SK-N-SH (cell line): ENCODE data around the gene CFTR. TPM values are rescaled to one million over a fixed set of nuclear protein-coding genes. Genes with fewer than 3 reads are reported as not detected.

ENCODE experiments used
- CTCF ChIA-PET: fragments of 300-600, 350-600 bp; formaldehyde crosslinking; extraction: SDS; loops from one replicate; lab custom pipeline; 2021; lab: Yijun Ruan, JAX
- POLR2A ChIA-PET: fragments of 350-600 bp; sonication (Branson Sonifier 250); formaldehyde crosslinking; extraction: SDS; loops from one replicate; lab custom pipeline; 2020; ENCODE audit warnings: antibody characterized with exemption, inconsistent platforms; lab: Yijun Ruan, JAX
- DNase-seq: peaks from one replicate; pipeline ENCODE4 v3.0.0; 2012
- H2AFZ ChIP-seq: fragments of 200-600 bp; sonication (generic); 2 replicates; pipeline ENCODE4 v1.8.1; 2016; ENCODE audit warnings: antibody characterized with exemption, mild to moderate bottlenecking, low read depth
- H3F3A ChIP-seq: fragments of 200-600 bp; sonication (generic); replicated peaks from 2 replicates; pipeline ENCODE3; 2016; ENCODE audit warnings: antibody characterized with exemption, mild to moderate bottlenecking; ENCODE audit not compliant: insufficient read depth
- H3K27ac ChIP-seq, 2 experiments: fragments of 200-500 bp in 1 of 2; fragments of 200-600 bp in 1 of 2; sonication (Bioruptor generic) in 1 of 2; sonication (generic), shearing (Covaris generic) in 1 of 2; 2 replicates each; pipeline versions ENCODE4 v1.5.1 to v1.6.1; 2014 to 2016; ENCODE audit warnings: low read depth in 2 of 2, inconsistent platforms in 1 of 2, low read length in 1 of 2, mild to moderate bottlenecking in 1 of 2, mixed read lengths in 1 of 2
- H3K27me3 ChIP-seq: fragments of 200-600 bp; sonication (generic), shearing (Covaris generic); 2 replicates; pipeline ENCODE4 v1.6.1; 2016; ENCODE audit warnings: mixed run types; ENCODE audit not compliant: insufficient read depth
- H3K36me3 ChIP-seq, 2 experiments: fragments of 200-500 bp in 1 of 2; fragments of 200-600 bp in 1 of 2; sonication (Bioruptor generic) in 1 of 2; sonication (generic) in 1 of 2; replicated peaks in 1 of 2; 2 replicates each; pipeline versions ENCODE3 to v1.5.1; 2014 to 2016; ENCODE audit warnings: low read length in 1 of 2, mild to moderate bottlenecking in 1 of 2; ENCODE audit not compliant: insufficient read depth in 2 of 2, control insufficient read depth in 1 of 2
- H3K4me1 ChIP-seq, 2 experiments: fragments of 200-500 bp in 1 of 2; fragments of 200-600 bp in 1 of 2; sonication (Bioruptor generic) in 1 of 2; sonication (generic), shearing (Covaris generic) in 1 of 2; 2 replicates each; pipeline versions ENCODE4 v1.5.1 to v1.6.1; 2014 to 2016; ENCODE audit warnings: low read depth in 1 of 2, low read length in 1 of 2, mixed run types in 1 of 2; ENCODE audit not compliant: insufficient read depth in 2 of 2, control insufficient read depth in 1 of 2
- H3K4me2 ChIP-seq: fragments of 200-600 bp; sonication (generic), shearing (Covaris generic); 2 replicates; pipeline ENCODE4 v1.6.1; 2017; ENCODE audit warnings: mixed run types
- H3K4me3 ChIP-seq, 2 experiments: fragments of 200-500 bp in 1 of 2; fragments of 200-600 bp in 1 of 2; sonication (Bioruptor generic) in 1 of 2; sonication (generic), shearing (Covaris generic) in 1 of 2; 2 replicates each; pipeline versions ENCODE4 v1.5.1 to v1.8.1; 2014 to 2016; ENCODE audit warnings: low read depth in 2 of 2, inconsistent platforms in 1 of 2, low read length in 1 of 2, mild to moderate bottlenecking in 1 of 2, mixed read lengths in 1 of 2, moderate library complexity in 1 of 2
- H3K79me2 ChIP-seq: fragments of 200-600 bp; sonication (generic); 2 replicates; pipeline ENCODE4 v1.8.1; 2017; ENCODE audit warnings: mild to moderate bottlenecking; ENCODE audit not compliant: insufficient read depth
- H3K9ac ChIP-seq: fragments of 200-600 bp; sonication (generic); 2 replicates; pipeline ENCODE4 v1.6.1; 2017; ENCODE audit warnings: mixed run types
- H3K9me2 ChIP-seq: fragments of 200-600 bp; sonication (generic); 2 replicates; pipeline ENCODE4 v1.6.1; 2017; ENCODE audit warnings: mixed run types
- H3K9me3 ChIP-seq: fragments of 200-600 bp; sonication (generic); 2 replicates; pipeline ENCODE4 v1.6.1; 2017; ENCODE audit warnings: mixed run types, mild to moderate bottlenecking, moderate library complexity
- H4K20me1 ChIP-seq: fragments of 200-600 bp; sonication (generic); 2 replicates; pipeline ENCODE4 v1.6.1; 2017; ENCODE audit warnings: mild to moderate bottlenecking, mixed run types; ENCODE audit not compliant: insufficient read depth
- GATA2 ChIP-seq: sonication (generic); formaldehyde crosslinking; IDR thresholded peaks from 2 replicates; pipeline ENCODE4 v1.5.0; 2020; ENCODE audit warnings: mild to moderate bottlenecking, missing genetic modification reagents
- MEF2A ChIP-seq: IDR thresholded peaks from 2 replicates; pipeline ENCODE4 v1.4.0; 2012; ENCODE audit warnings: low read depth, borderline replicate concordance
- RCOR1 ChIP-seq: fragments of 150-350 bp; IDR thresholded peaks from 2 replicates; pipeline ENCODE4 v1.6.1; 2017; ENCODE audit warnings: antibody characterized with exemption, low read length
- RFX5 ChIP-seq: IDR thresholded peaks from 2 replicates; pipeline ENCODE4 v1.6.1; 2012; ENCODE audit warnings: mild to moderate bottlenecking, improper control_type of control experiment, low read length
- SIN3A ChIP-seq: IDR thresholded peaks from 2 replicates; pipeline ENCODE4 v1.6.1; 2012; ENCODE audit warnings: low read depth, mild to moderate bottlenecking, low read length, moderate library complexity, borderline replicate concordance
- TEAD4 ChIP-seq: IDR thresholded peaks from 2 replicates; pipeline ENCODE4 v1.4.0; 2012; ENCODE audit warnings: mild to moderate bottlenecking, borderline replicate concordance; ENCODE audit not compliant: insufficient read depth
- WGBS: methylation state at CpG from one replicate; pipeline ENCODE4 v1.1.6; 2017; ENCODE audit warnings: low lambda C conversion rate; 5-methylcytosine and 5-hydroxymethylcytosine counted together
- polyA plus RNA-seq, 3 experiments: library from polyadenylated mRNA; depleted of rRNA; stranded (reverse); fragments of >200 nt; gene quantifications; 2 replicates each; pipeline ENCODE4 v1.2.3, GENCODE V29; 2012
- TF ChIP-seq, protein P1 (sequence below): IDR thresholded peaks from 2 replicates; pipeline ENCODE4 v1.4.0; 2012; ENCODE audit warnings: low read depth, borderline replicate concordance
- TF ChIP-seq, protein P2 (sequence below): fragments of 200-600 bp; sonication (generic); IDR thresholded peaks from 2 replicates; pipeline ENCODE4 v1.6.1; 2017; ENCODE audit warnings: antibody characterized with exemption, mild to moderate bottlenecking, moderate library complexity
- TF ChIP-seq, protein P3 (sequence below): fragments of 150-350 bp; IDR thresholded peaks from 2 replicates; pipeline ENCODE4 v1.6.1; 2016; ENCODE audit warnings: mild to moderate bottlenecking, low read depth, low read length
- TF ChIP-seq, protein P4 (sequence below): IDR thresholded peaks from 2 replicates; pipeline ENCODE4 v1.4.0; 2012; ENCODE audit warnings: low read depth, borderline replicate concordance
- TF ChIP-seq, protein P5 (sequence below): IDR thresholded peaks from 2 replicates; pipeline ENCODE4 v1.6.1; 2012; ENCODE audit warnings: mild to moderate bottlenecking, low read depth, low read length, moderate library complexity

The CFTR gene
- polyA plus RNA-seq, 1 of the 3 experiments (the other 2 are of a cell fraction) = not detected

DNA sequence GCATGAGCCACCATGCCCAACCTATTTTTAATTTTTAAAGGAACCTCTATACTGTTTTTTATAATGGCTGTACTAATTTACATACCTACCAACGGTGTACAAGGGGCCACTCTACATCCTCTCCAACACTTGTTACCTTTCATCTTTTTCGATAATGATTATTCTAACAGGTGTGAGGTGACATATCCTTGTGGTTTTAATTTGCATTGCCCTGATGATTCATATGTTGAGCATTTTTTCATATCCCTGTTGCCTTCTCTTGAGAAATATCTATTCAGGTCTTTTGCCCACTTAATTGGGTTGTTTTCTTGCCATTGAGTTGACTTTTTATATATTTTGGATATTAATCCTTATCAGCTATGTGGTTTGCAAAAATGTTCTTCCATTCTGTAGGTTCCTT lies 226.4 kb downstream of the CFTR start:
- Histone ChIP-seq H3K4me3 (no peak overlapping the region), H3F3A (no peaks in the 10 kb centered on the region), H3K4me2 (no peak overlapping the region), H3K9ac (no peak overlapping the region), H3K9me3 (no peaks in the 10 kb centered on the region), H3K9me2 (no peaks in the 10 kb centered on the region), H2AFZ (no peak overlapping the region), H3K27me3 (no peaks in the 10 kb centered on the region), H3K79me2 (no peaks in the 10 kb centered on the region), H3K27ac (no peak overlapping the region), H3K36me3 (no peaks in the 10 kb centered on the region), H4K20me1 (no peaks in the 10 kb centered on the region), H3K4me1 (no peaks in the 10 kb centered on the region)
- TF ChIP-seq SIN3A (no peak), RCOR1 (no peak), MEF2A (no peak), GATA2 (CRISPR knock-in tag) (no peak), TEAD4 (no peak), RFX5 (no peak)
- TF ChIP-seq, protein P1, sequence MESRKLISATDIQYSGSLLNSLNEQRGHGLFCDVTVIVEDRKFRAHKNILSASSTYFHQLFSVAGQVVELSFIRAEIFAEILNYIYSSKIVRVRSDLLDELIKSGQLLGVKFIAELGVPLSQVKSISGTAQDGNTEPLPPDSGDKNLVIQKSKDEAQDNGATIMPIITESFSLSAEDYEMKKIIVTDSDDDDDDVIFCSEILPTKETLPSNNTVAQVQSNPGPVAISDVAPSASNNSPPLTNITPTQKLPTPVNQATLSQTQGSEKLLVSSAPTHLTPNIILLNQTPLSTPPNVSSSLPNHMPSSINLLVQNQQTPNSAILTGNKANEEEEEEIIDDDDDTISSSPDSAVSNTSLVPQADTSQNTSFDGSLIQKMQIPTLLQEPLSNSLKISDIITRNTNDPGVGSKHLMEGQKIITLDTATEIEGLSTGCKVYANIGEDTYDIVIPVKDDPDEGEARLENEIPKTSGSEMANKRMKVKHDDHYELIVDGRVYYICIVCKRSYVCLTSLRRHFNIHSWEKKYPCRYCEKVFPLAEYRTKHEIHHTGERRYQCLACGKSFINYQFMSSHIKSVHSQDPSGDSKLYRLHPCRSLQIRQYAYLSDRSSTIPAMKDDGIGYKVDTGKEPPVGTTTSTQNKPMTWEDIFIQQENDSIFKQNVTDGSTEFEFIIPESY = no peak
- TF ChIP-seq, protein P2, sequence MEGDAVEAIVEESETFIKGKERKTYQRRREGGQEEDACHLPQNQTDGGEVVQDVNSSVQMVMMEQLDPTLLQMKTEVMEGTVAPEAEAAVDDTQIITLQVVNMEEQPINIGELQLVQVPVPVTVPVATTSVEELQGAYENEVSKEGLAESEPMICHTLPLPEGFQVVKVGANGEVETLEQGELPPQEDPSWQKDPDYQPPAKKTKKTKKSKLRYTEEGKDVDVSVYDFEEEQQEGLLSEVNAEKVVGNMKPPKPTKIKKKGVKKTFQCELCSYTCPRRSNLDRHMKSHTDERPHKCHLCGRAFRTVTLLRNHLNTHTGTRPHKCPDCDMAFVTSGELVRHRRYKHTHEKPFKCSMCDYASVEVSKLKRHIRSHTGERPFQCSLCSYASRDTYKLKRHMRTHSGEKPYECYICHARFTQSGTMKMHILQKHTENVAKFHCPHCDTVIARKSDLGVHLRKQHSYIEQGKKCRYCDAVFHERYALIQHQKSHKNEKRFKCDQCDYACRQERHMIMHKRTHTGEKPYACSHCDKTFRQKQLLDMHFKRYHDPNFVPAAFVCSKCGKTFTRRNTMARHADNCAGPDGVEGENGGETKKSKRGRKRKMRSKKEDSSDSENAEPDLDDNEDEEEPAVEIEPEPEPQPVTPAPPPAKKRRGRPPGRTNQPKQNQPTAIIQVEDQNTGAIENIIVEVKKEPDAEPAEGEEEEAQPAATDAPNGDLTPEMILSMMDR = no peak
- TF ChIP-seq, protein P3, sequence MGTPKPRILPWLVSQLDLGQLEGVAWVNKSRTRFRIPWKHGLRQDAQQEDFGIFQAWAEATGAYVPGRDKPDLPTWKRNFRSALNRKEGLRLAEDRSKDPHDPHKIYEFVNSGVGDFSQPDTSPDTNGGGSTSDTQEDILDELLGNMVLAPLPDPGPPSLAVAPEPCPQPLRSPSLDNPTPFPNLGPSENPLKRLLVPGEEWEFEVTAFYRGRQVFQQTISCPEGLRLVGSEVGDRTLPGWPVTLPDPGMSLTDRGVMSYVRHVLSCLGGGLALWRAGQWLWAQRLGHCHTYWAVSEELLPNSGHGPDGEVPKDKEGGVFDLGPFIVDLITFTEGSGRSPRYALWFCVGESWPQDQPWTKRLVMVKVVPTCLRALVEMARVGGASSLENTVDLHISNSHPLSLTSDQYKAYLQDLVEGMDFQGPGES = no peak
- TF ChIP-seq, protein P4, sequence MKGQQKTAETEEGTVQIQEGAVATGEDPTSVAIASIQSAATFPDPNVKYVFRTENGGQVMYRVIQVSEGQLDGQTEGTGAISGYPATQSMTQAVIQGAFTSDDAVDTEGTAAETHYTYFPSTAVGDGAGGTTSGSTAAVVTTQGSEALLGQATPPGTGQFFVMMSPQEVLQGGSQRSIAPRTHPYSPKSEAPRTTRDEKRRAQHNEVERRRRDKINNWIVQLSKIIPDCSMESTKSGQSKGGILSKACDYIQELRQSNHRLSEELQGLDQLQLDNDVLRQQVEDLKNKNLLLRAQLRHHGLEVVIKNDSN = no peak
- TF ChIP-seq, protein P5, sequence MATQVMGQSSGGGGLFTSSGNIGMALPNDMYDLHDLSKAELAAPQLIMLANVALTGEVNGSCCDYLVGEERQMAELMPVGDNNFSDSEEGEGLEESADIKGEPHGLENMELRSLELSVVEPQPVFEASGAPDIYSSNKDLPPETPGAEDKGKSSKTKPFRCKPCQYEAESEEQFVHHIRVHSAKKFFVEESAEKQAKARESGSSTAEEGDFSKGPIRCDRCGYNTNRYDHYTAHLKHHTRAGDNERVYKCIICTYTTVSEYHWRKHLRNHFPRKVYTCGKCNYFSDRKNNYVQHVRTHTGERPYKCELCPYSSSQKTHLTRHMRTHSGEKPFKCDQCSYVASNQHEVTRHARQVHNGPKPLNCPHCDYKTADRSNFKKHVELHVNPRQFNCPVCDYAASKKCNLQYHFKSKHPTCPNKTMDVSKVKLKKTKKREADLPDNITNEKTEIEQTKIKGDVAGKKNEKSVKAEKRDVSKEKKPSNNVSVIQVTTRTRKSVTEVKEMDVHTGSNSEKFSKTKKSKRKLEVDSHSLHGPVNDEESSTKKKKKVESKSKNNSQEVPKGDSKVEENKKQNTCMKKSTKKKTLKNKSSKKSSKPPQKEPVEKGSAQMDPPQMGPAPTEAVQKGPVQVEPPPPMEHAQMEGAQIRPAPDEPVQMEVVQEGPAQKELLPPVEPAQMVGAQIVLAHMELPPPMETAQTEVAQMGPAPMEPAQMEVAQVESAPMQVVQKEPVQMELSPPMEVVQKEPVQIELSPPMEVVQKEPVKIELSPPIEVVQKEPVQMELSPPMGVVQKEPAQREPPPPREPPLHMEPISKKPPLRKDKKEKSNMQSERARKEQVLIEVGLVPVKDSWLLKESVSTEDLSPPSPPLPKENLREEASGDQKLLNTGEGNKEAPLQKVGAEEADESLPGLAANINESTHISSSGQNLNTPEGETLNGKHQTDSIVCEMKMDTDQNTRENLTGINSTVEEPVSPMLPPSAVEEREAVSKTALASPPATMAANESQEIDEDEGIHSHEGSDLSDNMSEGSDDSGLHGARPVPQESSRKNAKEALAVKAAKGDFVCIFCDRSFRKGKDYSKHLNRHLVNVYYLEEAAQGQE = no peak
- ChIA-PET POLR2A (no interaction called here), CTCF (no interaction called here)
- 5% methylated on average over 2 of the region's 2 CpGs for WGBS
- DNase-seq = no peak
